ENCODE measurements around the gene BICDL1.

GRCh38 chr12:120032242-120032641 lies 43.2 kb downstream of the BICDL1 start:
- TF ChIP-seq ZBTB1 (tag by site-specific recombination; IDR thresholded peaks at IDR 0.05) (no peak), ZNF221 (tag by site-specific recombination; IDR thresholded peaks at IDR 0.05; ENCODE audit: borderline replicate concordance) (no peak), ZNF138 (tag by site-specific recombination; IDR thresholded peaks at IDR 0.05; ENCODE audit: borderline replicate concordance) (no peak), ATF2 (tag by site-specific recombination; IDR thresholded peaks at IDR 0.05; ENCODE audit: low read depth) (no peak), SALL2 (tag by site-specific recombination; IDR thresholded peaks at IDR 0.05; ENCODE audit: borderline replicate concordance) (no peak), CTCF (tag by site-specific recombination; IDR thresholded peaks at IDR 0.05) (no peak), ZNF76 (tag by site-specific recombination; IDR thresholded peaks at IDR 0.05; ENCODE audit: borderline replicate concordance, low read depth) (no peak), ZNF311 (tag by site-specific recombination; IDR thresholded peaks at IDR 0.05; ENCODE audit: borderline replicate concordance) (no peak), ZNF146 (tag by site-specific recombination; IDR thresholded peaks at IDR 0.05) (no peak), ZNF830 (tag by site-specific recombination; IDR thresholded peaks at IDR 0.05; ENCODE audit: low read depth) (no peak), ZNF169 (tag by site-specific recombination; IDR thresholded peaks at IDR 0.05) (no peak)
- TF ChIP-seq, protein P1, sequence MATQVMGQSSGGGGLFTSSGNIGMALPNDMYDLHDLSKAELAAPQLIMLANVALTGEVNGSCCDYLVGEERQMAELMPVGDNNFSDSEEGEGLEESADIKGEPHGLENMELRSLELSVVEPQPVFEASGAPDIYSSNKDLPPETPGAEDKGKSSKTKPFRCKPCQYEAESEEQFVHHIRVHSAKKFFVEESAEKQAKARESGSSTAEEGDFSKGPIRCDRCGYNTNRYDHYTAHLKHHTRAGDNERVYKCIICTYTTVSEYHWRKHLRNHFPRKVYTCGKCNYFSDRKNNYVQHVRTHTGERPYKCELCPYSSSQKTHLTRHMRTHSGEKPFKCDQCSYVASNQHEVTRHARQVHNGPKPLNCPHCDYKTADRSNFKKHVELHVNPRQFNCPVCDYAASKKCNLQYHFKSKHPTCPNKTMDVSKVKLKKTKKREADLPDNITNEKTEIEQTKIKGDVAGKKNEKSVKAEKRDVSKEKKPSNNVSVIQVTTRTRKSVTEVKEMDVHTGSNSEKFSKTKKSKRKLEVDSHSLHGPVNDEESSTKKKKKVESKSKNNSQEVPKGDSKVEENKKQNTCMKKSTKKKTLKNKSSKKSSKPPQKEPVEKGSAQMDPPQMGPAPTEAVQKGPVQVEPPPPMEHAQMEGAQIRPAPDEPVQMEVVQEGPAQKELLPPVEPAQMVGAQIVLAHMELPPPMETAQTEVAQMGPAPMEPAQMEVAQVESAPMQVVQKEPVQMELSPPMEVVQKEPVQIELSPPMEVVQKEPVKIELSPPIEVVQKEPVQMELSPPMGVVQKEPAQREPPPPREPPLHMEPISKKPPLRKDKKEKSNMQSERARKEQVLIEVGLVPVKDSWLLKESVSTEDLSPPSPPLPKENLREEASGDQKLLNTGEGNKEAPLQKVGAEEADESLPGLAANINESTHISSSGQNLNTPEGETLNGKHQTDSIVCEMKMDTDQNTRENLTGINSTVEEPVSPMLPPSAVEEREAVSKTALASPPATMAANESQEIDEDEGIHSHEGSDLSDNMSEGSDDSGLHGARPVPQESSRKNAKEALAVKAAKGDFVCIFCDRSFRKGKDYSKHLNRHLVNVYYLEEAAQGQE (tag by site-specific recombination; IDR thresholded peaks at IDR 0.05): no peak
